HEK293T (cell line): ENCODE data around the gene COX8A.

ENCODE experiments used
- BHLHE40 ChIP-seq: fragments of 450-650 bp; IDR thresholded peaks from 2 replicates; pipeline ENCODE4 v1.6.1; 2016; ENCODE audit warnings: mild to moderate bottlenecking, moderate library complexity, borderline replicate concordance
- CTBP1 ChIP-seq: fragments of 450-650 bp; IDR thresholded peaks from 2 replicates; pipeline ENCODE4 v1.6.1; 2016; ENCODE audit warnings: borderline replicate concordance
- ELF4 ChIP-seq: fragments of 450-650 bp; IDR thresholded peaks from 2 replicates; pipeline ENCODE4 v1.6.1; 2017; ENCODE audit warnings: antibody characterized with exemption
- FOXA1 ChIP-seq: fragments of 450-650 bp; IDR thresholded peaks from 2 replicates; pipeline ENCODE4 v1.6.1; 2016; ENCODE audit warnings: mild to moderate bottlenecking
- FOXM1 ChIP-seq: fragments of 450-650 bp; IDR thresholded peaks from 2 replicates; pipeline ENCODE4 v1.6.1; 2017; ENCODE audit warnings: mild to moderate bottlenecking, borderline replicate concordance
- HDGF ChIP-seq: fragments of 450-650 bp; IDR thresholded peaks from 2 replicates; pipeline ENCODE4 v1.6.1; 2017; ENCODE audit warnings: antibody characterized with exemption, borderline replicate concordance
- NFRKB ChIP-seq: fragments of 450-650 bp; IDR thresholded peaks from 2 replicates; pipeline ENCODE4 v1.6.1; 2016; ENCODE audit warnings: mild to moderate bottlenecking, moderate library complexity
- PKNOX1 ChIP-seq: fragments of 450-650 bp; IDR thresholded peaks from 2 replicates; pipeline ENCODE4 v1.6.1; 2016
- SP1 ChIP-seq: fragments of 450-650 bp; IDR thresholded peaks from 2 replicates; pipeline ENCODE4 v1.6.1; 2017
- SUZ12 ChIP-seq: fragments of 450-650 bp; IDR thresholded peaks from 2 replicates; pipeline ENCODE4 v1.6.1; 2016; ENCODE audit warnings: mild to moderate bottlenecking
- TARDBP ChIP-seq: fragments of 450-650 bp; IDR thresholded peaks from 2 replicates; pipeline ENCODE4 v1.6.1; 2016

- TF ChIP-seq FOXM1 (no peak), BHLHE40 (no peak), TARDBP (no peak), PKNOX1 (no peak), SP1 (no peak), FOXA1 (no peak), NFRKB (no peak), SUZ12 (no peak), HDGF (no peak), ELF4 (no peak), CTBP1 (no peak)
Observed at GRCh38 chr11:63929616-63930015, 44.8 kb upstream of the COX8A start.
